ENCODE data around the gene UBE2E3. TPM values are rescaled to one million over a fixed set of nuclear protein-coding genes. Genes with fewer than 3 reads are reported as not detected.

The UBE2E3 gene
- total RNA-seq, 4 donors from 2014 or later, result 25.5 to 66.8 (median 60.3) TPM

- DNase-seq (ENCODE audit: low spot score in 2 of 2), result no peak
- intact Hi-C loops (cut with DNase I; ENCODE audit: low total_unique reads), result loop anchor here (10.0 kb wide), 1 partner anchor 644 kb away; no protein-coding TSS in a partner anchor
- TF ChIP-seq POLR2A (IDR thresholded peaks at IDR 0.05), result no peak
- TF ChIP-seq, protein P1, sequence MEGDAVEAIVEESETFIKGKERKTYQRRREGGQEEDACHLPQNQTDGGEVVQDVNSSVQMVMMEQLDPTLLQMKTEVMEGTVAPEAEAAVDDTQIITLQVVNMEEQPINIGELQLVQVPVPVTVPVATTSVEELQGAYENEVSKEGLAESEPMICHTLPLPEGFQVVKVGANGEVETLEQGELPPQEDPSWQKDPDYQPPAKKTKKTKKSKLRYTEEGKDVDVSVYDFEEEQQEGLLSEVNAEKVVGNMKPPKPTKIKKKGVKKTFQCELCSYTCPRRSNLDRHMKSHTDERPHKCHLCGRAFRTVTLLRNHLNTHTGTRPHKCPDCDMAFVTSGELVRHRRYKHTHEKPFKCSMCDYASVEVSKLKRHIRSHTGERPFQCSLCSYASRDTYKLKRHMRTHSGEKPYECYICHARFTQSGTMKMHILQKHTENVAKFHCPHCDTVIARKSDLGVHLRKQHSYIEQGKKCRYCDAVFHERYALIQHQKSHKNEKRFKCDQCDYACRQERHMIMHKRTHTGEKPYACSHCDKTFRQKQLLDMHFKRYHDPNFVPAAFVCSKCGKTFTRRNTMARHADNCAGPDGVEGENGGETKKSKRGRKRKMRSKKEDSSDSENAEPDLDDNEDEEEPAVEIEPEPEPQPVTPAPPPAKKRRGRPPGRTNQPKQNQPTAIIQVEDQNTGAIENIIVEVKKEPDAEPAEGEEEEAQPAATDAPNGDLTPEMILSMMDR (IDR thresholded peaks at IDR 0.05), result no peak
- H3K4me3 ChIP-seq (ENCODE audit: low read depth, poor library complexity, severe bottlenecking), result no peak overlapping the region
- 89 to 91% methylated on average over 5 of the region's 5 CpGs for WGBS, 2 donors
Measured at GRCh38 chr2:181070836-181071200, 90.4 kb downstream of the UBE2E3 start.

DNA sequence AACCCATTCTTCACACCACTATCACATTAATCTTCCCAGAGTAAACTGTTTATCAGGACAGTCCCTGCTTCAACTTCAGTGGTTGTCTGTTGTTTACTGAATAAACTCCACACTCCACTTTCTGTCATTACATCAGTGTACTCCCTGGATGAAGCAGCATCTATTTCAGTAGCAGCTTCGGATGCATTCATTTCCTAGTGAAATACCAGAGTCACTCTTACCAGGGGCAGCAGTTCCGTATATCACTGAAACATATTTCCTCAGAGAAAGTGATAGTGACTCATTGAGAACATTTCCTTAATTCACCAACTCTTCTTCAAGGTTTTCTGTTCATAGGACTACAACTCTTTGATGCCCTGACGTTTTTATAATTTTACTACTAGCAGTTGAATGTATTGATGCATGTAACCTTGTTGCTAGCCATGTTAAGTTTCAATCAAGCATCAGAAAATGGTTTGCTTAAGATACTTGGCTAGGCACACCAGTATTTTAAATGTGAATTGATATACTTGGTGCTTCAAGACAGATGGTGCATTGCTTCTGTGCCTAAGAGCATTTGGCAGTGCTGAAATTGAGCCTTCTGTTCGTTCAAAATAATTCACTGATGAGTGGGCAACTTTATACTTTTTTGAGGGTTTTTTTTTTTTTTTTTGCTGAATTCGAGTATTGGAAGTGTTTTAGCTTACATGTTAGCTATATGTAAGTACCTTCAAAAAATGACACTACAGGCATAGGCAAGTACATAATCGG is 92.3 kb downstream of the UBE2E3 start:
- DNase-seq (ENCODE audit: low spot score in 2 of 2), result no peak
- TF ChIP-seq POLR2A (IDR thresholded peaks at IDR 0.05), result no peak
- TF ChIP-seq, protein P1 (IDR thresholded peaks at IDR 0.05), result no peak
- 66 to 72% methylated on average over 6 of the region's 6 CpGs for WGBS, 2 donors
- intact Hi-C loops (cut with DNase I; ENCODE audit: low total_unique reads), result loop anchor here (10.0 kb wide), 1 partner anchor 642 kb away; no protein-coding TSS in a partner anchor
- no peak overlapping the region for H3K4me3 ChIP-seq (ENCODE audit: low read depth, poor library complexity, severe bottlenecking)

GRCh38 chr2:181073896-181074295 is 93.5 kb downstream of the UBE2E3 start:
- intact Hi-C loops (cut with DNase I; ENCODE audit: low total_unique reads), result loop anchor here (10.0 kb wide), 1 partner anchor 641 kb away; no protein-coding TSS in a partner anchor
- TF ChIP-seq POLR2A (IDR thresholded peaks at IDR 0.05), result no peak
- TF ChIP-seq, protein P1 (IDR thresholded peaks at IDR 0.05), result no peak
- no peak overlapping the region for H3K4me3 ChIP-seq (ENCODE audit: low read depth, poor library complexity, severe bottlenecking)
- DNase-seq (ENCODE audit: low spot score in 2 of 2), result no peak

DNA sequence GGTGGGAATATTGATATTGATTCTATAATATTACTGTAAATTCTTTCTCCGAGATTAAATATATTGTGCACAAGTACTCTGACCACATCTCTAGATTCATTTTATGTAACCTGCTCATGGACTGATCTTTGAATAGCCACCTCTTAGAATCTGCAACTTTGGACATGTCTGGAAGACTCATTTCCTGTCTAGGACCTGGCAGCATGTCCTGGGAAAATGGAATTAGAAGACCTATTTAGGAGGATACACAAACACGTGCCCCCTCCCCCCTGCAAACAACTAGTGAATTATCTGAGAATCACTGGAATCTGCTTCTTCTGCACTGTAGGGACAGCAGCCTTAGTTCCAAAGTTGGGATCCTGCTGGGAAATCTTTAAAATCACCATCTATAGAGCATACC is 94.1 kb downstream of the UBE2E3 start:
- DNase-seq (ENCODE audit: low spot score in 2 of 2), result no peak
- intact Hi-C loops (cut with DNase I; ENCODE audit: low total_unique reads), result loop anchor here (10.0 kb wide), 1 partner anchor 640 kb away; no protein-coding TSS in a partner anchor
- no peak for TF ChIP-seq POLR2A (IDR thresholded peaks at IDR 0.05)
- TF ChIP-seq, protein P1 (IDR thresholded peaks at IDR 0.05), result no peak

DNA sequence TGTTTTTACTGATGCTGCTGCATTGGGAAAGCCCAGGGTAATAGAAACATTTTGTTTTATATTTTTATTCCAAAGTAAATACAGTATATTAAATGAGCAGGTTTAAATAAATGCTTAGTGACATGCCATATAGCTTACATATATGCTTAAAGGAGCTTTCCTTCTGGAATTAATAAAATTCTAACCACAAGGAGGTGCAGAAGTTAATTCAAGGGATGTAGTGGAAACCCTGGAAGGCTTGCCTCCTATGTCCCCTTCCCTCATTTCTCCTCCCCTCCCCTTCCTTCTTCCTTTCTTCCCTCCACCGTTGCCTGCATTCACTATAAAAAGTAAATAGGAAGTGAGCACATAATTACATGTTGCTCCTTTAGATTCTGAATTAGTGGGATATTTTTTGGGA is 96.3 kb downstream of the UBE2E3 start:
- DNase-seq (ENCODE audit: low spot score in 2 of 2), result no peak
- H3K4me3 ChIP-seq (ENCODE audit: low read depth, poor library complexity, severe bottlenecking), result no peak overlapping the region
- TF ChIP-seq, protein P1 (IDR thresholded peaks at IDR 0.05), result no peak
- no peak for TF ChIP-seq POLR2A (IDR thresholded peaks at IDR 0.05)
- 16 to 35% methylated on average over 1 of the region's 1 CpG for WGBS, 2 donors
- intact Hi-C loops (cut with DNase I; ENCODE audit: low total_unique reads), result loop anchor here (10.0 kb wide), 1 partner anchor 638 kb away; no protein-coding TSS in a partner anchor

More for the DNA sequence above, 94.1 kb downstream of the UBE2E3 start:
- no peak overlapping the region for H3K4me3 ChIP-seq (ENCODE audit: low read depth, poor library complexity, severe bottlenecking)
- WGBS, 2 donors, result 66 to 70% methylated on average over 2 of the region's 2 CpGs

All from lower leg skin (tissue), 4 donors.